Mammary epithelial cell (primary cell): Measurements from ENCODE around the gene AMPD1.

Experiments used
- EZH2 ChIP-seq: IDR thresholded peaks from 2 replicates; pipeline ENCODE4 v1.6.1; 2012; ENCODE audit warnings: low read length, inconsistent platforms, borderline replicate concordance
- TF ChIP-seq, protein P1 (sequence below), 2 donors: IDR thresholded peaks in 1 of 2; conservative IDR thresholded peaks in 1 of 2; 2 replicates each; pipeline ENCODE4 v1.5.1; 2011 to 2012; ENCODE audit warnings: inconsistent platforms in 2 of 2, low read length in 2 of 2, mild to moderate bottlenecking in 2 of 2, control low read depth in 1 of 2, low read depth in 1 of 2; ENCODE audit not compliant: insufficient read depth in 1 of 2; ENCODE audit errors: extremely low read depth in 1 of 2

DNA sequence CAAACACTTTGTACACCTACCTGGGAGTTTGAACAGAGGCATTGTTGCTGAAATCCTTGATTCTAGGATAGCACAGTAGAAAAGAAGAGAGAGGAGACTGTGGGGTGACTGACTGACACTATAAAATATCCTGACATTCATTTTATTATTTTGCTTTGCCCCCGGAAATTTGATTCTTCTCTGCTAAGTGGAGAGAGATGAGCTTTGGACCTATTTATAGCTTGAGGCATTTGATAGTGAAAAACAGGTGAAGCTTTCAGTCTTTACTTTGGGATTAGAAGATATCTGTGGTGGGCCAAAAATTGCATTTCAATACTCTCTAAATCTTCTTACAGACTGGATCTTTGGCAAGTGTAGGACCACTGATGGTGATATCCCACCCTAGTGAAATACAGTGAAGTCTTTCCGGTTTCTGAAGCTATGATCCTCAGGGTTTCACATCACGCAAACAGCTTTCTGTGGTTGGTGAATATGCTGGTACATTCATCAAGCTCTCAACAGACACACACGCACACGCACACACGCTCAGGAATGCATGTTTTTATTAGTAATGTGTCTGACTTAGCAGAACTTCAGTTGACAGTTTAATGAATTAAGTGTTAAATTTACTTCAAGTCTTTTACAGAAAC, at the start of gene AMPD1:
- TF ChIP-seq, protein P1, sequence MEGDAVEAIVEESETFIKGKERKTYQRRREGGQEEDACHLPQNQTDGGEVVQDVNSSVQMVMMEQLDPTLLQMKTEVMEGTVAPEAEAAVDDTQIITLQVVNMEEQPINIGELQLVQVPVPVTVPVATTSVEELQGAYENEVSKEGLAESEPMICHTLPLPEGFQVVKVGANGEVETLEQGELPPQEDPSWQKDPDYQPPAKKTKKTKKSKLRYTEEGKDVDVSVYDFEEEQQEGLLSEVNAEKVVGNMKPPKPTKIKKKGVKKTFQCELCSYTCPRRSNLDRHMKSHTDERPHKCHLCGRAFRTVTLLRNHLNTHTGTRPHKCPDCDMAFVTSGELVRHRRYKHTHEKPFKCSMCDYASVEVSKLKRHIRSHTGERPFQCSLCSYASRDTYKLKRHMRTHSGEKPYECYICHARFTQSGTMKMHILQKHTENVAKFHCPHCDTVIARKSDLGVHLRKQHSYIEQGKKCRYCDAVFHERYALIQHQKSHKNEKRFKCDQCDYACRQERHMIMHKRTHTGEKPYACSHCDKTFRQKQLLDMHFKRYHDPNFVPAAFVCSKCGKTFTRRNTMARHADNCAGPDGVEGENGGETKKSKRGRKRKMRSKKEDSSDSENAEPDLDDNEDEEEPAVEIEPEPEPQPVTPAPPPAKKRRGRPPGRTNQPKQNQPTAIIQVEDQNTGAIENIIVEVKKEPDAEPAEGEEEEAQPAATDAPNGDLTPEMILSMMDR (conservative IDR thresholded peaks at IDR 0.05 in 1 of 2, IDR thresholded peaks at IDR 0.05 in 1 of 2; ENCODE audit: extremely low read depth in 1 of 2, insufficient read depth in 1 of 2, low read depth in 1 of 2, low read length in 2 of 2), result no peak
- TF ChIP-seq EZH2, result no peak
